Upper lobe of left lung (tissue), 4 donors: ENCODE measurements around the gene IFI27.

Experiments used
- POLR2A ChIP-seq, 4 donors: fragments of 450-650 bp; IDR thresholded peaks; one replicate each; pipeline ENCODE4 v1.5.1; 2016 to 2017; ENCODE audit warnings: antibody characterized with exemption in 4 of 4, mild to moderate bottlenecking in 2 of 4
- POLR2AphosphoS5 ChIP-seq, 2 donors: sonication (generic); formaldehyde crosslinking; IDR thresholded peaks; one replicate each; pipeline ENCODE4 v1.5.1; 2017; ENCODE audit warnings: antibody characterized with exemption in 2 of 2
- TF ChIP-seq, protein P1 (sequence below), 6 experiments: fragments of 450-650 bp in 4 of 6; fragments of 200-600 bp in 2 of 6; sonication (generic) in 2 of 6; IDR thresholded peaks; one replicate each; pipeline ENCODE4 v1.5.1; 2016 to 2019; ENCODE audit warnings: antibody characterized with exemption in 6 of 6

DNA sequence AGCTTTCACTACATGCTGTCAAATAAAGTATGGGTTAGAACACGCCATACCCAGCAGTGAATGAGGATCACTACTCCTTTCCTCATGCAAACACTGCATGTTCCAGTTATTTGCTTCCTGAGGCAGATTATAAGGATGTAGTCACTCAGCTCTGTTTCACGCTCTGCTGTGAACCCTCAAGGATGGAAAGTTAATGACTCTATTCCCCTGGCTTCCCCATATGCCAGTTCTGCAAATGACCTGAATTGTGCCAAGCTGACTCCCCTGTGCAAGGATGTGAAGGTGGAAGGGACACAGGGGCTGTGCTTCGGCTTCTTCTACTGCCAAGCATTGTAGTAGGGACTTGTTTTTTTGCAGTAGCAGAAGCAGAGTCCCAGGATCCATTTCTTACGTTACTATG, 22.6 kb upstream of the IFI27 start:
- TF ChIP-seq POLR2AphosphoS5 (IDR thresholded peaks at IDR 0.05) (no peak), POLR2A (IDR thresholded peaks at IDR 0.05) (no peak)
- TF ChIP-seq, protein P1, sequence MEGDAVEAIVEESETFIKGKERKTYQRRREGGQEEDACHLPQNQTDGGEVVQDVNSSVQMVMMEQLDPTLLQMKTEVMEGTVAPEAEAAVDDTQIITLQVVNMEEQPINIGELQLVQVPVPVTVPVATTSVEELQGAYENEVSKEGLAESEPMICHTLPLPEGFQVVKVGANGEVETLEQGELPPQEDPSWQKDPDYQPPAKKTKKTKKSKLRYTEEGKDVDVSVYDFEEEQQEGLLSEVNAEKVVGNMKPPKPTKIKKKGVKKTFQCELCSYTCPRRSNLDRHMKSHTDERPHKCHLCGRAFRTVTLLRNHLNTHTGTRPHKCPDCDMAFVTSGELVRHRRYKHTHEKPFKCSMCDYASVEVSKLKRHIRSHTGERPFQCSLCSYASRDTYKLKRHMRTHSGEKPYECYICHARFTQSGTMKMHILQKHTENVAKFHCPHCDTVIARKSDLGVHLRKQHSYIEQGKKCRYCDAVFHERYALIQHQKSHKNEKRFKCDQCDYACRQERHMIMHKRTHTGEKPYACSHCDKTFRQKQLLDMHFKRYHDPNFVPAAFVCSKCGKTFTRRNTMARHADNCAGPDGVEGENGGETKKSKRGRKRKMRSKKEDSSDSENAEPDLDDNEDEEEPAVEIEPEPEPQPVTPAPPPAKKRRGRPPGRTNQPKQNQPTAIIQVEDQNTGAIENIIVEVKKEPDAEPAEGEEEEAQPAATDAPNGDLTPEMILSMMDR (IDR thresholded peaks at IDR 0.05), result no peak
